AG08396 (cell line): ENCODE measurements around the gene CCL22.
"Not testable (repeated sequence)": the region's sequence is repeated elsewhere in the genome, so short reads cannot be mapped to it uniquely, and the experiment has no call there.

ENCODE experiments used
- DNase-seq: peaks from one replicate; pipeline ENCODE4 v3.0.0; 2012; ENCODE audit warnings: low spot score, mixed read lengths

CCL22 gene

GRCh38 chr16:57358527-57359095 lies at the start of gene CCL22:
CCL22 (plus strand) TSS chr16:57358783; CDS start chr16:57358817, 34 bp downstream.
- peak; percentile 1 for DNase-seq

GRCh38 chr16:57310801-57311200 lies 47.8 kb upstream of the CCL22 start:
- DNase-seq = no peak

- DNase-seq = no peak
Measured at GRCh38 chr16:57313509-57313908, 45.1 kb upstream of the CCL22 start.

- DNase-seq = no peak
Measured at GRCh38 chr16:57314161-57314785, 44.3 kb upstream of the CCL22 start.

DNA sequence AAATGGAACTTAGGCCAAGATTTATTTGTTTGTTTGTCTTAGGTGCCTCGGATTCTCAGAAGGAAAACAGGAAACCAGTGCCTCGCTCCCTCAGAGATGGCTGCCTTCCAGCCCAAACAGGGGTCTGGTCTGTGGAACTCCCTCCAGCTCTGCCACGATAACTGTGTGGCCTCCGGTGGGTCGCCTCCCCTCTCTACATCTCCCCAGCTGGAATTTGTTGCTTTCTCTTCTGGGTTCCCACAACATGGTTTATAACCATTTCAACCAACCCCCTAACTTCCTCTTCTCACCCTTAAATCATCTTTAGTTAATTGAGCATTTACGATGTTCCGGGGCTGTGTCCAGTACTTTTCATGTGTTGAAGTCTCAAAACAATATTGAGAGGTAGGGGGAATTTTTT lies 43.2 kb upstream of the CCL22 start:
- no peak for DNase-seq

GRCh38 chr16:57316390-57317017 lies 42.1 kb upstream of the CCL22 start:
- peak; percentile 70 for DNase-seq

- DNase-seq = no peak
Measured at GRCh38 chr16:57318240-57318970, 40.2 kb upstream of the CCL22 start.

DNA sequence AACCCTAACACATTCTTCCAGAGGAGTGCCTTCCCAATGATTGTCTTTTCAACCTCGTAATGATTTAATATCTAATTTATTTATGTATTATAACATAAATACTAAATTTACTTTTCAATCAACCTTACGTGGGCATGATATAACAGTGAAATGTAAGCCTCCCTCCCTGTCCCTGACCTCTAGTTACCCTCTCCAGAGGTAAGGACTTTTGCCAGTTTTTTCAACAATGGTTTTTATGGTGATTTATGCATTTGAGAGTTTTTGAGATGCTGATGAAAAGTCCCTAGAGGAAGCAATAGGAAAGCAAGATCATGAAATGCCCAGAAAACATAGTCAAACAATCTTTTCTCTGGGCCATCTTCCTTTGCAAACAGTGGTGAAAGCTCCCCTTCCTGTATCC lies 38.9 kb upstream of the CCL22 start:
- DNase-seq = no peak

- DNase-seq = no peak
Measured at GRCh38 chr16:57324749-57325148, 33.8 kb upstream of the CCL22 start.

GRCh38 chr16:57325458-57325857 lies 33.1 kb upstream of the CCL22 start:
- no peak for DNase-seq

- DNase-seq = no peak
Measured at GRCh38 chr16:57329718-57330327, 28.8 kb upstream of the CCL22 start.

DNA sequence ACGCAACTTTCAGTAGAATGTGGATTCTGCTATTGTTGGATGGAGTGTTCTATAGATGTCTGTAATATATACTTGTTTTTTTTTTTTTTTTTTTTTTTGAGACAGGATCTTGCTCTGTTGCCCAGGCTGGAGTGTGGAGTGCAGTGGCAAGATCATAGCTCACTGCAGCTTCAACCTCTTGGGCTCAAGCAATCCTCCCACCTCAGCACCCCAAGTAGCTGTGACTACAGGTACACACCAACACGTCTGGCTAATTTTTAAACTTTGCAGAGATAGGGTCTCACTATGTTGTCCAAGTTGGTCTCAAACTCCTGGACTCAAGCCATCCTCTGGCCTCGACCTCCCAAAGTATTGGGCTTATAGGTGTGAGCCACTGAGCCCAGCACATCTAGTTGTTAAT lies 27.2 kb upstream of the CCL22 start:
- DNase-seq = no peak

DNA sequence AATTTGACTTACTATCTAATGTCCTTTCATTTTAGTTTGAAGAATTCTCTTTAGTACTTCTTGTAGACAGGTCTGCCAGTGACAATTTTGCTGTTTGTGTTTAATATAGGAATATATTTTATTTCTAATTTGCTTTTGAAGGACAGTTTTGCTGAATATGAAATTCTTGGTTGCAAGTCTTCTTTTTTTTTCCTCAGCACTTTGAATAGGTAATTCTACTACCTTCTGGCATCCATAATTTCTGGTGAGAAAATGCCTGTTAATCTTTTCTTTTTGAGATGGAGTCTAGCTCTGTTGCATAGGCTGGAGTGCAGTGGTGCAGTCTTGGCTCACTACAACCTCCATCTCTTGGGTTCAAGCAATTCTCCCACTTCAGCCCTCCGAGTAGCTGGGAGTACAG lies 25.2 kb upstream of the CCL22 start:
- DNase-seq = no peak

- no peak for DNase-seq
Measured at GRCh38 chr16:57335366-57335765, 23.2 kb upstream of the CCL22 start.

DNA sequence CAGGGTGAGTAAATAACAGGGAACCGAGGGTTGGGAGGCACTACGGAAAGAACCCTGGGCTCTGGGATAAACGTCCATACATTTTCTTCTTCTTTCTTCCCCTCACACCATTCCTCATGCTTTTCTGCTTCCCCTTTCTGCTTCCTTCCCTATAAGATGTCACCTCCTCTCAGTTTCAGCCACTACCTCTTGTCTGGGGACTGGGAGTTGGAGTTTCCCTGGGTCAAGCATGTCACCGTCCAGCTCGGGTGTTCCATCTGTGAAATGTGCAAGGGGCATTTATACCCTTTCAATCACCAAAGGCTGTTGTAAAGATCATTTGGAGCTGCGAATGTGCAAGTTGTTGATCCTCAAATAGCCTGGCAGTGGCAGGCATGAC lies 17.5 kb upstream of the CCL22 start:
- no peak for DNase-seq

GRCh38 chr16:57341441-57342303 lies 16.9 kb upstream of the CCL22 start:
- DNase-seq = peak; percentile 61

- not testable (repeated sequence) for DNase-seq
Measured at GRCh38 chr16:57342606-57343005, 16.0 kb upstream of the CCL22 start.

- no peak for DNase-seq
Measured at GRCh38 chr16:57343221-57343620, 15.4 kb upstream of the CCL22 start.

- DNase-seq = not testable (repeated sequence)
Measured at GRCh38 chr16:57344094-57344493, 14.5 kb upstream of the CCL22 start.

- DNase-seq = no peak
Measured at GRCh38 chr16:57345021-57345420, 13.6 kb upstream of the CCL22 start.

DNA sequence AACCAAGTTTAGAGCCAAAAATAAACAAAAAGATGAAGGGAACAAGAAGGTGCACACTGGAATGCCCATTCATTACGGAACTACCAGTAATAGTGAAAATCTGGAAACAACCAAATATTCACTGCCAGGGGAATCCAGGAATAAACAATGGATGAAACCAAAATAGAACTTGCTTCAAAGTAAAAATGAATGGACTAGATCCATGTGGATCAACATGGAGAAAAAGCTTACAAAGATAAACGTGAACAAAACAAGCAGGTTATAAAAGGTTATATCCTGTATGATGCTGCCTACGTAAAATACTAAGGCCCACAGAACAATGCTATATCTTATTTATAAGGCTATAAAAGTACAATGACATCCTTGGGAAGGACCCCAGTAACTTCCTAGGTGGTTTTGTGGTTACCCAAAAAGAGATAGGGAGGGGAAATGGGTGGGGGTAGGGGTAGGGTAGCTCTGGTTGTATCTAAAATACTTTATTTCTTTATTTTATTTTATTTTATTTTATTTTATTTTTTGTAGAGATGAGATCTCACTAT lies 12.8 kb upstream of the CCL22 start:
- no peak for DNase-seq
